VCaP (cell line): ENCODE data around the gene GSG1L.

Source experiments
- H3K27ac ChIP-seq: fragments of 450-650 bp; 2 replicates; pipeline ENCODE4 v1.5.1; 2017
- TF ChIP-seq, protein P1 (sequence below): fragments of 450-650 bp; conservative IDR thresholded peaks from 2 replicates; pipeline ENCODE4 v1.5.1; 2017; ENCODE audit warnings: mild to moderate bottlenecking, moderate library complexity

Gene GSG1L

GRCh38 chr16:27819356-27819755 lies 244.2 kb downstream of the GSG1L start:
- H3K27ac ChIP-seq: no peak overlapping the region
- TF ChIP-seq, protein P1, sequence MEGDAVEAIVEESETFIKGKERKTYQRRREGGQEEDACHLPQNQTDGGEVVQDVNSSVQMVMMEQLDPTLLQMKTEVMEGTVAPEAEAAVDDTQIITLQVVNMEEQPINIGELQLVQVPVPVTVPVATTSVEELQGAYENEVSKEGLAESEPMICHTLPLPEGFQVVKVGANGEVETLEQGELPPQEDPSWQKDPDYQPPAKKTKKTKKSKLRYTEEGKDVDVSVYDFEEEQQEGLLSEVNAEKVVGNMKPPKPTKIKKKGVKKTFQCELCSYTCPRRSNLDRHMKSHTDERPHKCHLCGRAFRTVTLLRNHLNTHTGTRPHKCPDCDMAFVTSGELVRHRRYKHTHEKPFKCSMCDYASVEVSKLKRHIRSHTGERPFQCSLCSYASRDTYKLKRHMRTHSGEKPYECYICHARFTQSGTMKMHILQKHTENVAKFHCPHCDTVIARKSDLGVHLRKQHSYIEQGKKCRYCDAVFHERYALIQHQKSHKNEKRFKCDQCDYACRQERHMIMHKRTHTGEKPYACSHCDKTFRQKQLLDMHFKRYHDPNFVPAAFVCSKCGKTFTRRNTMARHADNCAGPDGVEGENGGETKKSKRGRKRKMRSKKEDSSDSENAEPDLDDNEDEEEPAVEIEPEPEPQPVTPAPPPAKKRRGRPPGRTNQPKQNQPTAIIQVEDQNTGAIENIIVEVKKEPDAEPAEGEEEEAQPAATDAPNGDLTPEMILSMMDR: no peak

DNA sequence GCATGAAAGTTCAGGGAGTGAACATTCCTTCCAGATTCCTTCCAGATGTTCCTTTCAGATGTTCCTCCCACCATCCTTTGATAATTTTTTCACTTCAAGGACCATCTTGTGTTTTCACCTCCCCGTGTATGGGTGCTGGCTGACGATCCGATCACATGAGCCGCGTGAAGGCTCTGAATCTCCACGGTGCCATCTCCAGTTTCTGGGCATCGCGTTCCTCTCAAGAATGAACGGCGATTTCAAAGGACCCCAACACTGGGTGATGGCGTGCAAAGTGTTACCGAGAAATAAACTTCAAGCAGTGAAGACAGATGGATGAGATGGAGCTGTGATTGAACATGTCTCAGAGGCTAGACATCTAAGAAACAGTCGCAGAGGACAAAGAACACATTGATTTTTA lies 245.3 kb downstream of the GSG1L start:
- no peak overlapping the region for H3K27ac ChIP-seq
- TF ChIP-seq, protein P1: no peak

GRCh38 chr16:27817038-27817437 lies 246.5 kb downstream of the GSG1L start:
- TF ChIP-seq, protein P1: no peak
- no peak overlapping the region for H3K27ac ChIP-seq

DNA sequence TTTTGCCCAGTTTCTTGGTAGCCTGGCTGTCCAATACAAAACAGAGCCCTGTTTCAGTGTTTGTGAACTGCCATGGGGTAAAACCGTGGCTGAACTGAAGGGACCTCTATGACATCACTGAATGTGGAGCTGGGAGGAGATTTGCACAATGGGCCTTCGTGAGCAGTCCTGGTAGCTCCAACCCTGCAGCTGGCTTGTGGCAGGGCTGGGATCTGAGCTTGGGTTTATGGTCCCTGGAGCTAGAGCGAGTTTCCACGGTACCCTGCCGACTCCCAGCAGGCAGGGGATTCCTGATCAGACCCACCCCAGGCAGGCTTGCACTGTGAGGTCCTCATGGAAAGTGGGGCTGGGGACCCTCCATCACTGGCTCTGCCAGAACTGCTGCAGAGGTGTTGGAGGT lies 247.0 kb downstream of the GSG1L start:
- no peak overlapping the region for H3K27ac ChIP-seq
- TF ChIP-seq, protein P1: no peak

- no peak overlapping the region for H3K27ac ChIP-seq
- TF ChIP-seq, protein P1: no peak
Measured at GRCh38 chr16:27813591-27813990, 249.9 kb downstream of the GSG1L start.

DNA sequence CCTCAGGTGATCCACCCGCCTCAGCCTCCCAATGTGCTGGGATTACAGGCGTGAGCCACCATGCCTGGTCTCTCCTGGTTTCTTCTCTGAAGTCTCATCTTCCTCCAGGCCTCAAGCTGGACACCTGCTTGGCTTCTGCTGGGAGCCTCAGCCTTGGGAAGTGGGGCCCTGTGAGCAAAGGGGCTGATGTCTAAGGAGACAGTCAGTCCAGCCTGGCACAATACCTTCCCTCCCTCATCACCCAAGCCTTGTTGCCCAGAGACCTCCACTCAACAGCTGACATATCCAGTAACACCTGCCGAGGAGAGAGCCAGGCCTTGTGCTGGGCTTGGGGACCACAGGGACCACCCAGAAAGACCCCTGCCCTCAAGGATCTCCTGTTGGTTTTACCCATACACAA lies 251.6 kb downstream of the GSG1L start:
- TF ChIP-seq, protein P1: no peak
- no peak overlapping the region for H3K27ac ChIP-seq

DNA sequence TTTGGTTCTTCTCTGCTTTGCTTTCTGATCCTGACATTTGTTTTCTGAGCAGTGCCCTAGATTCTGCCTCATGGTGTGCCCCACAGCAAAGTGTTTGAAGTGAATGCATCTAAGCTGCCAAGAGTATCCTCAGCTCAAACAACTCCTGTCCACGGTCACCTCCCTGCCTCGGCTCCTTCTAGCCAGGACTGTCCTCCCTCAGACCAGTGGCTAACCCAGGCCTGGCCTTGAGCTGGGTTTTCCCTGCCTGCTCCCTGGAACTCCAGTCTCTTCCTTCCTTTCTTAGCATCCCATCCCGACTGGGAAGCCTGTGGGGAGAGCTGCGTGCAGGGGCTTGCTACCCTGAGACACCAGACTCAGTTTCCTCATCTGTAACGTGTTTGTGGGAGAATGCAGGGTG lies 256.5 kb downstream of the GSG1L start:
- no peak overlapping the region for H3K27ac ChIP-seq
- TF ChIP-seq, protein P1: no peak

- no peak overlapping the region for H3K27ac ChIP-seq
- TF ChIP-seq, protein P1: no peak
Measured at GRCh38 chr16:27806388-27806787, 257.1 kb downstream of the GSG1L start.
